MM.1S (cell line): Measurements from ENCODE around the gene SLC6A11.

Experiments
- EZH2 ChIP-seq: fragments of 300-600 bp; sonication (generic); optimal IDR thresholded peaks from 2 replicates; pipeline ENCODE3; 2017; ENCODE audit warnings: low read depth, mild to moderate bottlenecking, antibody characterized with exemption, low read length, mixed read lengths
- TF ChIP-seq, protein P1 (sequence below): fragments of 300-600 bp; sonication (generic); IDR thresholded peaks from 2 replicates; pipeline ENCODE4 v1.5.1; 2016; ENCODE audit warnings: antibody characterized with exemption, low read length, mixed read lengths

DNA sequence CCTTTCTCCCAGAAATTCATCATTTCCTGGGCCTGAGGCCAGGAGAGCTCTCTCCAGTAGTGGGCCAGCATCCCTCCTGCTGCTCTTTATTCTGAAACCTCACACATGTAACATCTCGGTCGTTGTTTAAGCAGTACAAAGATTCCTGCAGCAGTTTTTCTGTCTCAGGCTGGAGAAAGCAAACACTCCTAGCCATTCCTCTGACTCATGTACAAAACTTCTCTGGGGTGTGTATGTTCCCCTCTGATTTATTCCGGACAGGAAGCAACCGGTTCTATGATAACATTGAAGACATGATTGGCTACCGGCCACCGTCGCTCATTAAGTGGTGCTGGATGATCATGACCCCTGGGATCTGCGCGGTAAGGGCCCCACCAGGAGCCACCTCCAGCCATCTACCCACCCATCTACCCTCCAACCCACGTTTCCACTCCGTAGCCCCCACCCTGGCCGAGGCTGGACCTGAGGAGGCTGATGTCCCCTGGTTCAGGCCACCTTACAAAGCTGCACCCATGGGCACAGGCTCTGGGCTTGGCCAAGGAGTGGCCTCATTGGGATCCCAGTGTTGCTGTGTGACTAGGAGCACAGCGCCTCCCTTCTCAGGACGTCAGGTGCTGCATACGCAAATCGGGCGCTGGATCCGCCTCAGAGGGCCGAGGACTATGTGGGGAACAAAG, 117.9 kb downstream of the SLC6A11 start:
- TF ChIP-seq, protein P1, sequence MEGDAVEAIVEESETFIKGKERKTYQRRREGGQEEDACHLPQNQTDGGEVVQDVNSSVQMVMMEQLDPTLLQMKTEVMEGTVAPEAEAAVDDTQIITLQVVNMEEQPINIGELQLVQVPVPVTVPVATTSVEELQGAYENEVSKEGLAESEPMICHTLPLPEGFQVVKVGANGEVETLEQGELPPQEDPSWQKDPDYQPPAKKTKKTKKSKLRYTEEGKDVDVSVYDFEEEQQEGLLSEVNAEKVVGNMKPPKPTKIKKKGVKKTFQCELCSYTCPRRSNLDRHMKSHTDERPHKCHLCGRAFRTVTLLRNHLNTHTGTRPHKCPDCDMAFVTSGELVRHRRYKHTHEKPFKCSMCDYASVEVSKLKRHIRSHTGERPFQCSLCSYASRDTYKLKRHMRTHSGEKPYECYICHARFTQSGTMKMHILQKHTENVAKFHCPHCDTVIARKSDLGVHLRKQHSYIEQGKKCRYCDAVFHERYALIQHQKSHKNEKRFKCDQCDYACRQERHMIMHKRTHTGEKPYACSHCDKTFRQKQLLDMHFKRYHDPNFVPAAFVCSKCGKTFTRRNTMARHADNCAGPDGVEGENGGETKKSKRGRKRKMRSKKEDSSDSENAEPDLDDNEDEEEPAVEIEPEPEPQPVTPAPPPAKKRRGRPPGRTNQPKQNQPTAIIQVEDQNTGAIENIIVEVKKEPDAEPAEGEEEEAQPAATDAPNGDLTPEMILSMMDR, result no peak
- no peak for TF ChIP-seq EZH2
